ENCODE data around the gene OR51S1. TPM values are rescaled to one million over a fixed set of nuclear protein-coding genes. Genes with fewer than 3 reads are reported as not detected.

Gene OR51S1, protein sequence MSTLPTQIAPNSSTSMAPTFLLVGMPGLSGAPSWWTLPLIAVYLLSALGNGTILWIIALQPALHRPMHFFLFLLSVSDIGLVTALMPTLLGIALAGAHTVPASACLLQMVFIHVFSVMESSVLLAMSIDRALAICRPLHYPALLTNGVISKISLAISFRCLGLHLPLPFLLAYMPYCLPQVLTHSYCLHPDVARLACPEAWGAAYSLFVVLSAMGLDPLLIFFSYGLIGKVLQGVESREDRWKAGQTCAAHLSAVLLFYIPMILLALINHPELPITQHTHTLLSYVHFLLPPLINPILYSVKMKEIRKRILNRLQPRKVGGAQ
- not detected in 5 replicates for total RNA-seq (2022; extraction: Qiagen RNA extraction)

DNA sequence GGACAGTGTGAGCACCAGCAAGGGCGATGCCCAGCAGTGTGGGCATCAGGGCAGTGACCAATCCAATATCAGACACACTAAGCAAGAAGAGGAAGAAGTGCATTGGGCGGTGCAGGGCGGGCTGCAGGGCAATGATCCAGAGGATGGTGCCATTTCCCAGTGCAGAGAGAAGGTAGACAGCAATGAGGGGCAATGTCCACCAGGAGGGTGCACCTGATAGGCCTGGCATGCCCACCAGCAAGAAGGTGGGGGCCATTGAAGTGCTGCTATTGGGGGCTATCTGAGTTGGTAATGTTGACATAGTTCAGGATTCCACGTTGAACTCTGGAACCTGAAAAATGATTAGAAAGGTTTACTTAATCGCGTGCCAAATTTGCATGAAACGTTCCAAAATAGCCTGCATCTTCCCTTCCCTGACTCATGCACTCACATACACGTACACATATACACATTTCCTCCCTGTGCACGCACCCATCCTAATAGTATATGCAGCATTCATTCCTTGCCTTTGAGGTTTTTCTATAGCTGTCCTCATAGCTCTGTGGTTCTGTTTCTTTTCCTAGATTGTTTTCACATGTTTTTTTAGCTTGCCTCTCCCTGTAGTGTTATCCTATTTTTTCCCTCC is at the start of gene OR51S1:
OR51S1 (minus strand) TSS at position 301 of the 625 bp plus-strand sequence; CDS start at position 301, 0 bp downstream.

DNA sequence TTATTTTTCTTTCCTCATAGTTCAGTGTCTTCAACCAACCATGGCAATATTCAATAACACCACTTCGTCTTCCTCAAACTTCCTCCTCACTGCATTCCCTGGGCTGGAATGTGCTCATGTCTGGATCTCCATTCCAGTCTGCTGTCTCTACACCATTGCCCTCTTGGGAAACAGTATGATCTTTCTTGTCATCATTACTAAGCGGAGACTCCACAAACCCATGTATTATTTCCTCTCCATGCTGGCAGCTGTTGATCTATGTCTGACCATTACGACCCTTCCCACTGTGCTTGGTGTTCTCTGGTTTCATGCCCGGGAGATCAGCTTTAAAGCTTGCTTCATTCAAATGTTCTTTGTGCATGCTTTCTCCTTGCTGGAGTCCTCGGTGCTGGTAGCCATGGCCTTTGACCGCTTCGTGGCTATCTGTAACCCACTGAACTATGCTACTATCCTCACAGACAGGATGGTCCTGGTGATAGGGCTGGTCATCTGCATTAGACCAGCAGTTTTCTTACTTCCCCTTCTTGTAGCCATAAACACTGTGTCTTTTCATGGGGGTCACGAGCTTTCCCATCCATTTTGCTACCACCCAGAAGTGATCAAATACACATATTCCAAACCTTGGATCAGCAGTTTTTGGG is 33.0 kb upstream of the OR51S1 start, which contains the start of gene OR51T1:
OR51T1 (plus strand) TSS at position 41 of the 641 bp plus-strand sequence; CDS start at position 41, 0 bp downstream.

DNA sequence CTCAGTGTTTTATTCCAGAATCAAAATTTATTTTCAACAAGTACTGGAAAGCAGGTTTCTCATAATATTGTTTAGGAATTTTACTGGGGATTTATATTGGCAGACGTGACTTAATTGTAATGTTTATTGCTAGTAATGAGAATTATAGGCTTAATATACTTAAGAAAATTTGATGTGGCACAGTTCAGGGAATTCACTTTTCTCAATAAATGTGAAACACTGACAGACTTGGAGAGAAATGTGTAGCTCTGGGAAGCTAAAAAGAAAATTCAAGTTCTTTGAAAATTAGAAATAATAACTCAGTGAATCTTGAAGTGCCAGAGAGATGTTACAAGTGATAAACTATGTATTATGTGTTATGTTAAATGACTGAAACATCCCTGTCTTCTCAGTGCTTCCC is 28.0 kb downstream of the OR51S1 start, which contains the start of gene OR51F2:
OR51F2 (plus strand) TSS at position 301 of the 400 bp plus-strand sequence. CDS start 101 bp downstream, outside the sequence.

DNA sequence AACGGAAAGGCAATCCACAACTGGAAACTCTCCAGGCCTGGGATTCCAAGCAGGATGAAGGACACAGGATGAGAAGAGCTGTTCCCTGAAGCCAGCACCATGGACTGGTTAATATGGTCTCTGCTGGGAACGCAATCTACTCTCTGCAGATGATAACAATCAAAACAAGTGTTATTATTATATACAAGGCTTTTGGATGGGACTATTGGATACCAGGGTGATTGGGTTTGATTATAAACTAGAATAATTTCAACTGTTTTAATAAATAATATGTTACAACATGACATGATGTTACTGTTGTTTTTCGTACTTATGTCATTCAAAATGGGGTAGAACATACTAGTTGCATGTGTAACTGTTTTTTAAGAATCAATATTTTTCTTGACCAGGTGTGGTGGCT is 44.7 kb downstream of the OR51S1 start, which contains the start of gene OR52R1:
OR52R1 (minus strand) TSS at position 101 of the 400 bp plus-strand sequence; CDS start at position 101, 0 bp downstream.

Other genes with a start within 250 kb of the OR51S1 start
- 7.7 to 10.1 TPM (median 9.7 TPM) in 5 replicates for gene TRIM68, start 241.0 kb downstream of the OR51S1 start, total RNA-seq (2022; extraction: Qiagen RNA extraction)
- not detected in 5 replicates for gene OR51D1, start 211.7 kb downstream of the OR51S1 start, total RNA-seq (2022; extraction: Qiagen RNA extraction)
- gene OR51E1, start 205.2 kb downstream of the OR51S1 start, total RNA-seq (2022; extraction: Qiagen RNA extraction) = not detected in 5 replicates
- gene OR51E2, start 151.4 kb downstream of the OR51S1 start, total RNA-seq (2022; extraction: Qiagen RNA extraction) = not detected in 5 replicates
- gene MMP26, start 144.4 kb downstream of the OR51S1 start, total RNA-seq (2022; extraction: Qiagen RNA extraction) = not detected in 5 replicates
- not detected in 5 replicates for gene OR51F1, start 79.3 kb downstream of the OR51S1 start, total RNA-seq (2022; extraction: Qiagen RNA extraction)
- gene OR52R1, start 44.8 kb downstream of the OR51S1 start, total RNA-seq (2022; extraction: Qiagen RNA extraction) = not detected in 5 replicates
- gene OR51F2, start 27.9 kb downstream of the OR51S1 start, total RNA-seq (2022; extraction: Qiagen RNA extraction) = not detected in 5 replicates
- not detected in 5 replicates for gene OR51T1, start 32.7 kb upstream of the OR51S1 start, total RNA-seq (2022; extraction: Qiagen RNA extraction)
- not detected in 5 replicates for gene OR51A7, start 54.6 kb upstream of the OR51S1 start, total RNA-seq (2022; extraction: Qiagen RNA extraction)
- gene OR51G2, start 70.1 kb upstream of the OR51S1 start, total RNA-seq (2022; extraction: Qiagen RNA extraction) = not detected in 5 replicates
- gene OR51G1, start 75.1 kb upstream of the OR51S1 start, total RNA-seq (2022; extraction: Qiagen RNA extraction) = not detected in 5 replicates
- gene OR51A4, start 98.4 kb upstream of the OR51S1 start, total RNA-seq (2022; extraction: Qiagen RNA extraction) = not detected in 5 replicates
- gene OR51A2, start 106.5 kb upstream of the OR51S1 start, total RNA-seq (2022; extraction: Qiagen RNA extraction) = not detected in 5 replicates
- not detected in 5 replicates for gene OR51L1, start 145.6 kb upstream of the OR51S1 start, total RNA-seq (2022; extraction: Qiagen RNA extraction)
- not detected in 5 replicates for gene OR52J3, start 197.3 kb upstream of the OR51S1 start, total RNA-seq (2022; extraction: Qiagen RNA extraction)
- not detected in 5 replicates for gene OR52E2, start 210.4 kb upstream of the OR51S1 start, total RNA-seq (2022; extraction: Qiagen RNA extraction)
- not detected in 5 replicates for gene OR52E1, start 220.4 kb upstream of the OR51S1 start, total RNA-seq (2022; extraction: Qiagen RNA extraction)

Data from A549 treated with dexamethasone at 1 μM for 4 hours (cell line).